ENCODE measurements around the gene GIPC1.
"Not testable (repeated sequence)": the region's sequence is repeated elsewhere in the genome, so short reads cannot be mapped to it uniquely, and the experiment has no call there.

Gene GIPC1

DNA sequence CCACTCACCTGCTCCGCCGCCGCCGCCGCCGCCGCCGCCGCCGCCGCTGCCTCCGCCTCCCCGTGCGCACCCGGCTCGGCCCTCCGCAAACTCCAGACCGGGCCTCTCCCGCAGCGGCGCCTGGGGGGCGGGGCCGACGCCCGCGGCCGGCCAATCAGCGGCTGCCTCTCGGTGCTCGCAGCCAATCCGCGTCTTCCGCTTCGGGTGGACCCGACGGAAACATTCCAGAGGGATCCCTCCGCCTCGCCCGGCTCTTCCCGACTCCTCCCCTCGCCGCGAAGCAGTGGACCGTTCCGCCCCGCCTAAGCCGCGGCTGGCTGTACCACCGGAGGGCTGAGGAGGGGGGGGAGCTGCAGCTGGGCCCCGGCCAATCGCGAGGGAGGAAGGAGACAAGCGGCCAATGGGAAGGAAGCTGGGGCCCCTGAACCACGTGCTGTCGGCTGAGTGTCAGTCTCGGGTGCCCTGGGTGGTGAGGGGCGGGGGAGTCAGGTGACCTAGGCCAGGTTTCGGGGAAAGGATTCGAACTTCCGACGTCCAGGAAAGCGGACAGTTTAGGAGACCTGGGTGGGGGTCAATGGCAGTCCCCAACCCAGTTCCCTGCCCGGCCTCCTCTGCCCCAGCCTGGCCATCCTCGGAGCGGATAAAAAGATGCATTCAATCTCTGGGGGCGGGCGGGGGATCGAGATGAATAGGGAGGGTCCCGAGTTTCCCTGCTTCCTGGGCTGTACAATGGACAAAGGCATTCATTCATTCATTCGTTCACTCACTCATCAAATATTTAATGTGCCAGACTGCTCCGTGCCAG, at the start of gene GIPC1:
Gene GIPC1, minus strand, starts transcription at position 99 of the 805 bp plus-strand sequence. CDS start 13,151 bp downstream, outside the sequence.
- DNase-seq, result peak; percentile 81 to 87

GRCh38 chr19:14545716-14546082, 49.8 kb upstream of the GIPC1 start:
- no peak for DNase-seq

- no peak for DNase-seq
Observed at GRCh38 chr19:14544977-14545715, 49.2 kb upstream of the GIPC1 start.

- DNase-seq, result no peak
Observed at GRCh38 chr19:14544047-14544446, 48.1 kb upstream of the GIPC1 start.

- DNase-seq, result no peak
Observed at GRCh38 chr19:14542711-14543328, 46.9 kb upstream of the GIPC1 start.

DNA sequence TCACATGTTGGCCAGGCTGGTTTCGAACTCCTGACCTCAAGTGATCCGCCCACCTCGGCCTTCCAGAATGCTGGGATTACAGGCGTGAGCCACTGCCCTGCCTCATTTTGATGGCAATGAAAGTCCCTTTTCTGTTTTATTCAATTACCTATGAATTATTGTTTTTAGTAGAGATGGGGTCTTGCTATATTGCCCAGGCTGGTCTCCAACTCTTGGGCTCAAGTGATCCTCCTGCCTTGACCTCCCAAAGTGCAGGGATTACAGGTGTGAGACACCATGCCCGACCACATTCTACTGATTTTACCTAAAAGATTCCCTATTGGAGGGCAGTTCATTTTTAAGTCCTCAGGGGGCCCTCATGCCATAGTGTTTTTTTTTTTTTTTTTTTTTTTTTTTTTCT, 46.1 kb upstream of the GIPC1 start:
- DNase-seq, result not testable (repeated sequence)

DNA sequence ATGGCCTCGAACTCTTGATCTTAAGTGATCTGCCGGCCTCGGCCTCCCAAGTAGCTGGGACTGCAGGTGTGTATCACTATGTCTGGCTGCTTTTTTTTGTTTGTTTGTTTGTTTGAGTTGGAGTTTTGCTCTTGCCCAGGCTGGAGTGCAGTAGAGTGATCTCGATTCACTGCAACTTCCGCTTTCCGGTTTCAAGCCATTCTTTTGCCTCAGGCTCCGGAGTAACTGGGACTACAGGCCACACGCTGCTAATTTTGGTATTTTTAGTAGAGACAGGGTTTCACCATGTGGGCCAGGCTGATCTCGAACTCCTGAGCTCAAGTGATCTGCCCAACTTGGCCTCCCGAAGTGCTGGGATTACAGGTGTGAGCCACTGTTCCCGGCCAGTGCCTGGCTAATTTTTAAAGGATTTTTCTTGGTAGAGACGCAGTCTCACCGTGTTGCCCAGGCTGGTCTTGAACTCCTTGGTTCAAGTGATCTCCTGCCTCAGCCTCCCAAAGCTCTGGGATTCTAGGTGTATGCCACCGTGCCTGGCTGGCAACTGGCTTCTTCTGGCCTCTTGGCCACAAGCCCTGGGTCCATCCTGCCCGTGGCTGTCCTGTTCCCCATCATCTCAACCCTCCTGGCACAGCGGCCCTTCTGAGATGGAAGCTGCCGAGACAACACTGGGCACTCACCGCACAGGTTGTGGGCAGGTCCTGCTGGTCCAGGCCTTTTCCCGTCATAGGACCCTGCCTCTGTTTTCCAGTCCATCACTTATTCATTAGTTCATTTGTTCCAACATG, 45.0 kb upstream of the GIPC1 start:
- DNase-seq, result no peak

DNA sequence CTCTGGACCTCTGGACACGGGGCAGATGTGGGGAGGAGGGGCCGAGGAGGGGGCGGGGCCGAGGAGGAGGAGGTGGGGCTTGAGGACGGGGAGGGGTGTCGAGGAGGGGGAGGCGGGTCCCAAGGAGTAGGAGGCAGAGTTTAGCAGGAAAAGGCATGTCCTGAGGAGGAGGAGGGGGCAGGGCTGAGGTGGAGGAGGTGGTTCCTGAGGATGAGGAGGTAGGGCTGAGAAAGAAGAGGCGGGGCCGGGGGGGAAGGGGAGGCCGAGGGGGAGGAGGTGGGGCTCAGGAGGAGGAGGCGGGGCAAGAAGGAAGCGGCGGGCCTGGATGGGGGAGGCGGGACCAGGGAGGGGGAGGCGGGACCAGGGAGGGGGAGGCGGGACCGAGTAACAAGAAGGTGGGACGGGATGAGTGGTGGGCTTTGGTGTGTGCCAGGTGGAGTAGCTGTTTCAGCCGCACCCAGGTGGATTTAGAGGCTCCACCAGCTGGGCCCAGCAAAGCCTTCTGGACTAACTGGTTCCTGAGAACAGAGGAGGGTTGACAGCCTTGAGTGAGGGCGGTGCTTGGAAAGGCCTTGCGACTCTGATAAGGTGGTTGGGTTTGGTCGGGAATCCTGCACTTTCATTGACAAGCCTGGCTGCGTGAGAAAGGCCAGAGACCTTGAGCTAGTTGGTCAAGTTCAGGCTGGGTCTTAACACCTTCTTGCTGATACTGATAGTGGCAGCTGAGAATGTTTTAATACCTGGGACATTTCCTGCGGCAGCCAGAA, 41.2 kb upstream of the GIPC1 start:
- DNase-seq, result peak; percentile 53 to 55

DNA sequence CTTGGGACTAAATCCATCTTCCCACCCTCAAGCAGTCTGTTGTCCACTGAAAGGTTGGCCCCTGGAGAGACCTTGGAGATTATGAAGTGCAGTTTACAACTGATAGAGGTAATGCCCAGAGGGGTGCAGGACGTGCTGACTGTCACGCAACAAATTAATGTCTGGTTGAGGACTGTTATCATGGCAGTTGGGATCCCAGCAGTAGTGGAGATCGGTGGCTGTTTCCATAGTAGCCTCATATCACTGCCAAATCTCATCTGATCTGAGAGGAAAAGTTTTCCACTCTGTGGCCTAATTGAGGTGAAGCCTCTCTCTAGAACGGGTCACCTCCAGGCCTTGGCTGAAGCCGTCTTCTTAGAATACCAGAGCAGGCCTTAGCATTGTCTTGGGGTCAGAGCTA, 37.5 kb upstream of the GIPC1 start:
- no peak for DNase-seq

DNA sequence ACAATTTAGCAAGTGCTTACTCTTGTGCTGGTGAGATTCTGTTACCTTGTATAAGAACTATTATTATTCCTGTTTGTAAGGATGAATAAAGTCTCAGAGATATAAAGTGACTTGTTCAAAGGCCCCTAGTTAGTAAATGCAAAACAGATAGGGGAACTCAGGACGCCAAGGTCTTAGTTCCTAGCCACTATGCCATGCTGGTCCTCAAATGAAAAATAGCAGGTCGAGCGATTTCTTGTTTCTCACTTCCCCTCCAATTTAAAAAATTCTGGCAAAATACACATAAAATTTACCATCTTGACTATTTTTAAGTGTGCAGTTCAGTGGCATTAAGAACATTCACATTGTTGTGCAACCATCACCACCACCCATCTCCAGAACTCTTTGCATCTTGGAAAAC, 34.6 kb upstream of the GIPC1 start:
- no peak for DNase-seq

DNA sequence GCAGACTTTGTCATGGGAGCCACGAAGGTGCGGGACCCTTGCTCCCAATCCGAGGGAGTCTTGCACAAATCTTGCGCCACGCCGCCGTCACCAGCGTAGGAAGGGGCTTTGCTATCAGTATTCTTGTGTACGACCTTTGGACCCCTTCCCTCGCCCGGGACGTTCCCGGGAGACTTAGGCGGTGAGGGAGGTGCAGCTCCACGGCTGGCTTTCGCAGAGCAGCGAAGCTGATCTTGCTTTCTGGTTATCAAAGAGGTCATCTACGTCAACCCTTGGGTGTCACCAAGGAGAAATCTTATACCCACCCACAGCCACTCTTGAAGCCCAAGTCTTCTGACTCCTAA, 34.0 kb upstream of the GIPC1 start:
- DNase-seq, result peak; percentile 51 to 54

DNA sequence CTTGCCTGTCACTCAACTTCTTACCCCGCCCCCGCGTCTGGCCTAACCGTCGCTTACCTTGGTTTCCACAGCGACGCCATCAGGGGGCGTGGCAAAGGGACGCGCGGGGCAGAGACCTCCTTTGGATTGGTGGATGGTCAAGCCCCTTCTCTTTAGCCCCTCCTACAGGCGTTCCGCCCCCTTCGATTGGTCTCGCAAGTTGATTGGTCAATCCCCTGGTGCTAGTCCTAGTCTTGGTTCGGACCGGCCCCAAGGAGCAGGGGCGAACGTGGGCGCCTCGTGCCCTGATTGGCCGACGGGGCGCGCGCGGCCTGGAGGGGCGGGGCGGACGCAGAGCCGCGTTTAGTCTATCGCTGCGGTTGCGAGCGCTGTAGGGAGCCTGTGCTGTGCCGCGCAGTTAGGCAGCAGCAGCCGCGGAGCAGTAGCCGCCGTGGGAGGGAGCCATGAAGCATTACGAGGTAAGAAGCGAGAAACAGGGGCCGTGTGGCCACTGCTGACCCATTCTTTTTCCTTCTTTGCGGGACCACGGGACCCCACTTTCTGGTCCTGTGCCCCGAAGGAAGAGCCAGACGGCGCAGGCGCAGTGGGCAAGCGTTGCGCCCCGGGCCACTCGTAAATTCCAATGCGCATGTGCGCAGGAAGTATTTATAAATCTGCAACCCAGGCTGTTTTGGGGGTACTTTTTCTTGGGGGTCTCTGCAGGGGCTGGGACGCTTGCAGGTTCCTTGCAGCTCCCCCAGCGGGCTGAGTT, 33.5 kb upstream of the GIPC1 start, which contains the start of gene TECR:
Gene TECR, plus strand, starts transcription at position 341 of the 751 bp plus-strand sequence. Its CDS starts 103 bp downstream, at position 444.
- DNase-seq, result peak; percentile 100

- DNase-seq, result no peak
Observed at GRCh38 chr19:14528419-14529253, 32.7 kb upstream of the GIPC1 start.

DNA sequence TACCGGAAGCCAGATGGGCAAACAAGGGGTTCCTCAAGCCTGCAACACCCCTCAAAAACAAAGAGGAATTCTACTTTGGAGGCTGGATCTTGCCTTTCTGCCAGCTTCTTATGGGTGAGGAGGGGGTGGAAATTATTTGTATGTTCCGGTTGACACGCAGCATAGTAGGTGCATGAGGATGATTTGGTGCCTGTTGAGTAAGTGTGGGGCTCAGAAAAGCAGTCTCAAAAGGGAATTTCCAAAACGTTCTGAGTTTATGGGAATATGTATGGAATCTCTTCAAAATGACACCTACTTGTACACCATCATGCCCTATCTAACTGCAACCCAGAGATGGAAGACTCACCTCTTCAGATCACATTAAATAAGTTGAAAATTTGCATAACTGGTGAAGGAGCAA, 30.5 kb upstream of the GIPC1 start:
- no peak for DNase-seq

- DNase-seq, result no peak
Observed at GRCh38 chr19:14525729-14526128, 29.8 kb upstream of the GIPC1 start.

GRCh38 chr19:14520543-14520942, 24.6 kb upstream of the GIPC1 start:
- no peak for DNase-seq

- DNase-seq, result no peak
Observed at GRCh38 chr19:14519860-14520407, 24.0 kb upstream of the GIPC1 start.

DNA sequence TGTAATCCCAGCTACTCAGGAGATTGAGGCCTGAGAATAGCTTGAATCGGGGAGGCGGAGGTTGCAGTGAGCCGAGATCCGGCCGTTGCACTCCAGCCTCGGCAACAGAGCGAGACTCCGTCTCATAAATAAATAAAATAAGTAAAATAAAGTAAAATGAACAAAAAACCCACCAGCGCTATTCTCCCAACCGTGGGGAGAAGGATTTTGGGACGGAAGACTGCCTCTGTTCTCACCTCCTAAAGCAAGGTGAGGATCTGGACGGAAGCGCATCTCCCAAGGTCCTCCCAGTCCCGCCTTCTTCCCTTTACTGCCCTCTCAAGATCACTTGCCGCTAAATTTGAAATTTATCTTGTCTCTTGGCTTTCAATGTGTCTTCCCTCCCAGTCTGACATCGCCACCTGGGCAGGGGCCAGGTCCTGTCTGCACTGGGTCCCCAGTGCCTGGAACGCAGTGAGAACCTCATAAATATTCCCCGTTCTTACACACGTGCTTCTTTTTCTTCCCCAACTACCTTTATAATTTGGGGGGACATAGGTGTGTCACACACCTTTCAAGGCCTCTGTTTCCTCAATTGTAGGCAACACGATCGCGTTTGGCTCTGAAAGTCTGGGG, 23.4 kb upstream of the GIPC1 start:
- no peak for DNase-seq

DNA sequence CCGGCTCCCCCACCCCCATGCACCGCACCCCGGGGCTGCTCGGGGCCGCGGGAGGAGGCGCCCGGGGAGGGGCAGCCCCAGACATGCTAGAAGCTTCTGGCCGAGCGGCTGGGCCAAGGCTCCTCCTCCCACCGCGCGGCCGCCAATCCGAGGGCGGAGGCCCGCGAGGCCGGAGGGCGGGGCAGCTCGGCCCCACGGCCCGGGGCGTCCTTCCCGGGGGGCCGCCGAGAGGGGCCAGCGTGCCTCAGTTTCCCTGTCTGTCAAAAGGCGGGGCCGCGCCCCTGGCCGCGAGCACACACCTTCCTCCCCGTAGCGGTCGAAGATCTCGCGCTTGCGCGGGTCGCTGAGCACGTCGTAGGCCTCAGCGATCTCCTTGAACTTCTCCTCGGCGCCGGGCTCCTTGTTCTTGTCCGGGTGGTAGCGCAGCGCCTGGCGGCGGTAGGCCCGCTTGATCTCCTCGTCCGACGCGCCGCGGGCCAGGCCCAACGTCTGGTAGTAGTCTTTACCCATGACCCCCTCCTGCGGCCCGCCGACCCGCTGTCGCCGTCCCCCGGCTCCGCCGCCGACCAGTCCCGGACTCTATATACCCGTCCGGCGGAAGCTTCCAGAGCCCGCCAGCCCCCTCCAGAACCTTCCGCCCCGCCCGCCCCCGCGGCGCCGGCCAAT, 22.0 kb upstream of the GIPC1 start, which contains the start of gene DNAJB1:
Gene DNAJB1, minus strand, starts transcription at position 558 of the 666 bp plus-strand sequence. Its CDS starts 48 bp downstream, at position 510.
- DNase-seq, result peak; percentile 79 to 82
